Skeletal muscle tissue (tissue), 4 donors: Measurements from ENCODE around the gene LRTM1. TPM values are rescaled to one million over a fixed set of nuclear protein-coding genes. Genes with fewer than 3 reads are reported as not detected.
A peak's percentile ranks its signal among the peaks of the same experiment; 100 is the strongest.

Experiments used
- H3K27ac ChIP-seq: one replicate; pipeline ENCODE4 v1.7.0; 2013; ENCODE audit warnings: mild to moderate bottlenecking, low read depth, low read length, inconsistent platforms
- H3K27me3 ChIP-seq, 3 donors: one replicate each; pipeline ENCODE4 v1.7.0; 2013; ENCODE audit warnings: low read length in 3 of 3; ENCODE audit not compliant: control insufficient read depth in 3 of 3, insufficient read depth in 3 of 3
- H3K36me3 ChIP-seq, 3 donors: one replicate each; pipeline ENCODE4 v1.7.0; 2013; ENCODE audit warnings: low read length in 3 of 3; ENCODE audit not compliant: control insufficient read depth in 3 of 3, insufficient read depth in 3 of 3
- H3K4me1 ChIP-seq, 3 donors: one replicate each; pipeline ENCODE4 v1.7.0; 2013; ENCODE audit warnings: low read length in 3 of 3, mild to moderate bottlenecking in 3 of 3; ENCODE audit not compliant: control insufficient read depth in 3 of 3, insufficient read depth in 3 of 3
- H3K4me3 ChIP-seq, 3 donors: one replicate each; pipeline ENCODE4 v1.7.0; 2013; ENCODE audit warnings: low read length in 3 of 3
- H3K9ac ChIP-seq, 3 donors: one replicate each; pipeline ENCODE4 v1.7.0; 2013; ENCODE audit warnings: low read length in 3 of 3, mild to moderate bottlenecking in 3 of 3, moderate library complexity in 2 of 3, low read depth in 1 of 3
- H3K9me3 ChIP-seq, 3 donors: one replicate each; pipeline ENCODE4 v1.7.0; 2013; ENCODE audit warnings: low read length in 3 of 3; ENCODE audit not compliant: control insufficient read depth in 3 of 3
- total RNA-seq: library from RNA; depleted of rRNA; stranded (reverse); fragments of >200 nt; gene quantifications from one replicate; pipeline ENCODE4 v1.2.3, GENCODE V29; 2014
- donor health status: Osteomylitis.

Gene LRTM1
- total RNA-seq, 1 donor from 2014 or later: 106 TPM

- Histone ChIP-seq H3K4me3 (no peak overlapping the region), H3K36me3 (no peaks in the 10 kb centered on the region), H3K27ac (no peak overlapping the region), H3K9me3 (no peaks in the 10 kb centered on the region), H3K9ac (no peak overlapping the region), H3K27me3 (no peaks in the 10 kb centered on the region), H3K4me1 (no peaks in the 10 kb centered on the region)
These were observed 10.7 kb downstream of the LRTM1 start for GRCh38 chr3:54917174-54917573.

- no peak overlapping the region for H3K27ac ChIP-seq
- no peaks in the 10 kb centered on the region for H3K36me3 ChIP-seq
- H3K9me3 ChIP-seq: no peaks in the 10 kb centered on the region
- no peaks in the 10 kb centered on the region for H3K4me1 ChIP-seq
- no peaks in the 10 kb centered on the region for H3K27me3 ChIP-seq
- H3K9ac ChIP-seq: no peak overlapping the region
- H3K4me3 ChIP-seq: no peak overlapping the region
These were observed 11.1 kb downstream of the LRTM1 start for GRCh38 chr3:54916732-54917131.

GRCh38 chr3:54915976-54916375 is 11.9 kb downstream of the LRTM1 start:
- no peaks in the 10 kb centered on the region for H3K27me3 ChIP-seq
- no peaks in the 10 kb centered on the region for H3K4me1 ChIP-seq
- no peaks in the 10 kb centered on the region for H3K36me3 ChIP-seq
- H3K27ac ChIP-seq: no peak overlapping the region
- H3K9ac ChIP-seq: no peak overlapping the region
- H3K4me3 ChIP-seq: no peak overlapping the region
- H3K9me3 ChIP-seq: no peaks in the 10 kb centered on the region

GRCh38 chr3:54915181-54915580 is 12.7 kb downstream of the LRTM1 start:
- Histone ChIP-seq H3K27me3 (no peaks in the 10 kb centered on the region), H3K9ac (no peak overlapping the region), H3K27ac (no peak overlapping the region), H3K9me3 (no peaks in the 10 kb centered on the region), H3K4me3 (no peak overlapping the region), H3K4me1 (no peaks in the 10 kb centered on the region), H3K36me3 (no peaks in the 10 kb centered on the region)

- H3K4me3 ChIP-seq: no peak overlapping the region
- no peaks in the 10 kb centered on the region for H3K4me1 ChIP-seq
- no peak overlapping the region for H3K27ac ChIP-seq
- no peak overlapping the region for H3K9ac ChIP-seq
- no peaks in the 10 kb centered on the region for H3K36me3 ChIP-seq
- no peaks in the 10 kb centered on the region for H3K27me3 ChIP-seq
- no peaks in the 10 kb centered on the region for H3K9me3 ChIP-seq
These were observed 13.7 kb downstream of the LRTM1 start for GRCh38 chr3:54914180-54914579.

GRCh38 chr3:54909191-54909590 is 18.7 kb downstream of the LRTM1 start:
- H3K4me1 ChIP-seq: peaks cover 20 to 30% (median 24%) of the 10 kb centered on the region in 3 donors
- H3K9me3 ChIP-seq: no peaks in the 10 kb centered on the region
- H3K4me3 ChIP-seq: no peak overlapping the region
- H3K9ac ChIP-seq: no peak overlapping the region
- no peaks in the 10 kb centered on the region for H3K36me3 ChIP-seq
- H3K27ac ChIP-seq: no peak overlapping the region
- H3K27me3 ChIP-seq: no peaks in the 10 kb centered on the region

- H3K27ac ChIP-seq: peak overlapping the region; percentile 86
- peaks cover 29 to 39% (median 32%) of the 10 kb centered on the region in 3 donors for H3K4me1 ChIP-seq
- H3K9me3 ChIP-seq: no peaks in the 10 kb centered on the region
- no peaks in the 10 kb centered on the region for H3K27me3 ChIP-seq
- H3K9ac ChIP-seq: peak overlapping the region; percentile 28 to 73 (median 63)
- H3K4me3 ChIP-seq: peak overlapping the region; percentile 15 to 34 (median 33)
- H3K36me3 ChIP-seq: no peaks in the 10 kb centered on the region
These were observed 21.1 kb downstream of the LRTM1 start for GRCh38 chr3:54906763-54907162.

GRCh38 chr3:54905920-54906319 is 21.9 kb downstream of the LRTM1 start:
- H3K27me3 ChIP-seq: no peaks in the 10 kb centered on the region
- H3K4me1 ChIP-seq: peaks cover 37 to 47% (median 40%) of the 10 kb centered on the region in 3 donors
- H3K9ac ChIP-seq: no peak overlapping the region
- H3K4me3 ChIP-seq: peak overlapping the region in 1 of 3 donors; percentile 12
- H3K9me3 ChIP-seq: no peaks in the 10 kb centered on the region
- H3K27ac ChIP-seq: peak overlapping the region; percentile 86
- H3K36me3 ChIP-seq: no peaks in the 10 kb centered on the region

GRCh38 chr3:54905261-54905888 is 22.5 kb downstream of the LRTM1 start:
- Histone ChIP-seq H3K36me3 (no peaks in the 10 kb centered on the region), H3K27ac (no peak overlapping the region), H3K4me1 (peaks cover 42 to 52% (median 46%) of the 10 kb centered on the region in 3 donors), H3K9me3 (no peaks in the 10 kb centered on the region), H3K4me3 (no peak overlapping the region), H3K27me3 (no peaks in the 10 kb centered on the region), H3K9ac (no peak overlapping the region)

GRCh38 chr3:54901906-54902685 is 25.8 kb downstream of the LRTM1 start:
- Histone ChIP-seq H3K9ac (peak overlapping the region in 1 of 3 donors; percentile 58), H3K27me3 (no peaks in the 10 kb centered on the region), H3K4me1 (peaks cover 42 to 51% (median 46%) of the 10 kb centered on the region in 3 donors), H3K27ac (peak overlapping the region; percentile 81), H3K9me3 (no peaks in the 10 kb centered on the region), H3K4me3 (no peak overlapping the region), H3K36me3 (no peaks in the 10 kb centered on the region)
